Activated T-helper 1 cell treated with anti-CD3 and anti-CD28 coated beads, Interleukin-12 subunit alpha, Interleukin-12 subunit beta, Interleukin-2, Interleukin-4 antibody, amounts not matched to agents 30 ng/mL and 10 ng/mL and 1 ng/mL, durations not matched to agents 14 hours and 24 hours and 36 hours (primary cell): ENCODE measurements around the gene UST. TPM values are rescaled to one million over a fixed set of nuclear protein-coding genes. Genes with fewer than 3 reads are reported as not detected.

ENCODE experiments used
- DNase-seq: peaks from one replicate; pipeline ENCODE4 v3.0.0; 2021; ENCODE audit warnings: low spot score
- H3K27ac Mint-ChIP-seq: one replicate; pipeline ENCODE4 v1.8.0; 2021; ENCODE audit warnings: mild to moderate bottlenecking, mixed read lengths
- H3K27me3 Mint-ChIP-seq: one replicate; pipeline ENCODE4 v1.8.0; 2022; ENCODE audit warnings: mild to moderate bottlenecking, moderate library complexity, mixed read lengths; ENCODE audit not compliant: insufficient read depth
- H3K36me3 Mint-ChIP-seq: one replicate; pipeline ENCODE4 v1.8.0; 2021; ENCODE audit warnings: low read depth, mixed read lengths
- H3K4me1 Mint-ChIP-seq: one replicate; pipeline ENCODE4 v1.8.0; 2021; ENCODE audit warnings: low read depth, mixed read lengths
- H3K4me3 Mint-ChIP-seq: one replicate; pipeline ENCODE4 v1.8.0; 2021; ENCODE audit warnings: mild to moderate bottlenecking, moderate library complexity, mixed read lengths
- H3K9me3 Mint-ChIP-seq: one replicate; pipeline ENCODE4 v1.8.0; 2021; ENCODE audit warnings: mixed read lengths
- intact Hi-C: fragments of 100-400 bp; cut with micrococcal nuclease; formaldehyde crosslinking; loops from one replicate; pipeline ENCODE4 v1.15.1; 2024
- total RNA-seq: library from RNA; stranded (reverse); gene quantifications from 2 replicates; pipeline ENCODE4 v1.2.3, GENCODE V29; 2022

UST gene
- total RNA-seq, 1 donor from 2014 or later = 0.49 TPM

DNA sequence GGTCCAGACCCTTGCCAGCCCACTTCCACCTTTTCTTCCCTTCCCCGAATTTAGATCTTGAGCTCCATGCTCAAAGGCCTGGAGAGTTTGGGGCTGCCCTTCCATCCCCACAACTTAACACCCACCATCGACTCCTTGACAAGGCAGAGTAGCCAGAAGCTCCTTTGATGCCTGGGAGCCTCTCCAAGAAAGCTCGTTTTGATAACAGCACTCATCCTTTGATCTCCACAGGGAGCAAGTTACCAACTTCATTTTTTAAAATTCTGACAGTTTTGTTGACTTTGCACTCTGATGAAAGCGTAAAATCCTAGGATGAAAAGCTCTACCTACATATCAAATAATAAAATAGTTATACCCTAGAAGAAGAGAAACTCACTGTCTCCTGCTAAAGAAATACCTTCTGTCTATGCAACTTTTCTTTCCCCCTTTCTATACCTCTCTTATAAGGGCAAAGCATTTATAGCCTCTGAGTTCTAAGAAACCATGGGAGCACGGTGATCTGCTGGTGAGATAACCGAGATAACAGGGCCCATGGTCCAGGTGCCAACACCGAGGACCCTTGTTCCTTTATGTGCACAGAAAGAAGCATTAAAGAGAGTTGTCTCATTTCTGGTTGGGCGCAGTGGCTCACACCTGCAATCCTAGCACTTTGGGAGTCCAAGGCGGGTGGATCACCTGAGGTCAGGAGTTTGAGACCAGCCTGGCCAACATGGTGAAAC is 134.9 kb downstream of the UST start:
- H3K4me3 Mint-ChIP-seq = no peak overlapping the region
- peaks cover 3% of the 10 kb centered on the region for H3K27me3 Mint-ChIP-seq
- H3K9me3 Mint-ChIP-seq = no peaks in the 10 kb centered on the region
- intact Hi-C loops = no loop called here
- H3K27ac Mint-ChIP-seq = no peak overlapping the region
- DNase-seq = no peak
- no peaks in the 10 kb centered on the region for H3K4me1 Mint-ChIP-seq
- no peaks in the 10 kb centered on the region for H3K36me3 Mint-ChIP-seq

DNA sequence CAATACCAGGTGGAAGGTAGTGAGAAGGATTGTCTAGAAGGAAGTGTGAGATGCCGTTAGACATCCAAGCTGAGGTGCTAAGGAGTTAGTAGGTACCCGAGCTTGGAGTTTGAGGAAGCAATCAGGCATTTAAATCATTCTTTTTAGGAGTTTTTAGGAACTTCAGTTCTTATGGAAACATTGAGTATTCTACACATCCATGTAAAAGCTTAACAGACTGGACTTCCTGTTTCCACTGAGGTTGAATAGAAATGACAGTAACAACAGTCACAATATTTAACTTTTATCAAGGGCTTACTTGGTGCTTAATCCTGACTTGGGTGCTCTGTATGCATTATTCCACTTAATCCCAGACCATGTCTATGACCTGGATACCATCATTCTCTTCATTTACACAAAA is 136.4 kb downstream of the UST start:
- intact Hi-C loops = no loop called here
- H3K27me3 Mint-ChIP-seq = peaks cover 3% of the 10 kb centered on the region
- H3K27ac Mint-ChIP-seq = no peak overlapping the region
- no peaks in the 10 kb centered on the region for H3K9me3 Mint-ChIP-seq
- no peaks in the 10 kb centered on the region for H3K4me1 Mint-ChIP-seq
- no peak overlapping the region for H3K4me3 Mint-ChIP-seq
- DNase-seq = no peak
- H3K36me3 Mint-ChIP-seq = no peaks in the 10 kb centered on the region

DNA sequence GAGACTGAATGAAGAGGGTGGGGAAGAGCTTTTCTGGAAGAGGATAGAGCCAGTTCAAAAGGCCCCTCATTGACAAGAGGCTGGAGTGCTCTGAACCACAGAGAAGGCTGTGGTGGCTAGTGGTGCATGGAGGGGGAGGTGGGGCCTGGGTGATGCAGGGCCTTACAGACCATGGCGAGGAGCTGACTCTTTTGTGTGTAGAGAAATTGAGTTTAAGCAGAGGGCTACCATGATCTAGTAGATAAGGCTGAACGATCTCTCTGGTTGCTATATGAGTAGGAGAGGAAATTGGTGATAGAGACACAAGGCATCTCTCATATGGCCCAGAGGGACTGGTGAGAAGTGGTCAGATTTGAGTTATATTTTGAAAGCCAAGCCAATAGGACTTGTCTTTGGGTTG is 137.6 kb downstream of the UST start:
- Mint-ChIP-seq H3K36me3 (no peaks in the 10 kb centered on the region), H3K27ac (no peak overlapping the region), H3K4me1 (no peaks in the 10 kb centered on the region), H3K27me3 (peaks cover 3% of the 10 kb centered on the region), H3K9me3 (no peaks in the 10 kb centered on the region), H3K4me3 (no peak overlapping the region)
- DNase-seq = no peak
- intact Hi-C loops = no loop called here

DNA sequence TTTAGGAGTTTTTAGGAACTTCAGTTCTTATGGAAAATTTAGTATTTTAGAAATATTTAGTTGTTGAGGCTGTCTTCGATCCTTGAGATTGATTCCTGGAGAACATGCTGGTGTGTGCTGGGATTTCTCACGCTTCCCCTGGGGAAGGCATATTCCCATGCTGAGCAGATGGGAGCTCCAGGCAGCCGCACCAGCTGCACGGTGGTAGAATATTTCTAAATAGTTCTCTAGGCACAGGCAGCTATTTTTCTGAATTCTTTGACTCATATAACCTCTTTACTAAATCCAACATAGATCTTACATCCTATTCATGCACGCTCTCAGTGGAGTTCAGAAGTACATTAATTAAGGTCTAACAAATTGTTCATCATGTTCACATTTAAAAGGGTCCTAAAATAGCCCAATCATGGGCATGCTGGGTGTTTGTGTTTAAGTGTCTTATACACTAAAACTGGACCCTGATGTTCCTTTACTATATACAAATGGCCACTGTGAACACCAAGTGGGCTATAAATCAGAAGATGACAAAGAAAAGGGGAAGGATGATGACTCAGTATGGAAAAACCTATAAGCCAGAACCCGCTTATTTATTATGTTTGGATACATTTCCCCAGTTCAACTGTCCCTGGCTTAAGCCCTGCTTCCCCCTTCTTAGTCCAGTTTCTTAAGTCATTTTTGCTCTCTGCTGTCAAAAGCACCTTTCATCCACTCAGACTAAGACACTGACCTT is 138.5 kb downstream of the UST start:
- no peaks in the 10 kb centered on the region for H3K36me3 Mint-ChIP-seq
- H3K4me3 Mint-ChIP-seq = no peak overlapping the region
- H3K27ac Mint-ChIP-seq = no peak overlapping the region
- no peak for DNase-seq
- intact Hi-C loops = no loop called here
- no peaks in the 10 kb centered on the region for H3K4me1 Mint-ChIP-seq
- H3K9me3 Mint-ChIP-seq = no peaks in the 10 kb centered on the region
- H3K27me3 Mint-ChIP-seq = peaks cover 3% of the 10 kb centered on the region

DNA sequence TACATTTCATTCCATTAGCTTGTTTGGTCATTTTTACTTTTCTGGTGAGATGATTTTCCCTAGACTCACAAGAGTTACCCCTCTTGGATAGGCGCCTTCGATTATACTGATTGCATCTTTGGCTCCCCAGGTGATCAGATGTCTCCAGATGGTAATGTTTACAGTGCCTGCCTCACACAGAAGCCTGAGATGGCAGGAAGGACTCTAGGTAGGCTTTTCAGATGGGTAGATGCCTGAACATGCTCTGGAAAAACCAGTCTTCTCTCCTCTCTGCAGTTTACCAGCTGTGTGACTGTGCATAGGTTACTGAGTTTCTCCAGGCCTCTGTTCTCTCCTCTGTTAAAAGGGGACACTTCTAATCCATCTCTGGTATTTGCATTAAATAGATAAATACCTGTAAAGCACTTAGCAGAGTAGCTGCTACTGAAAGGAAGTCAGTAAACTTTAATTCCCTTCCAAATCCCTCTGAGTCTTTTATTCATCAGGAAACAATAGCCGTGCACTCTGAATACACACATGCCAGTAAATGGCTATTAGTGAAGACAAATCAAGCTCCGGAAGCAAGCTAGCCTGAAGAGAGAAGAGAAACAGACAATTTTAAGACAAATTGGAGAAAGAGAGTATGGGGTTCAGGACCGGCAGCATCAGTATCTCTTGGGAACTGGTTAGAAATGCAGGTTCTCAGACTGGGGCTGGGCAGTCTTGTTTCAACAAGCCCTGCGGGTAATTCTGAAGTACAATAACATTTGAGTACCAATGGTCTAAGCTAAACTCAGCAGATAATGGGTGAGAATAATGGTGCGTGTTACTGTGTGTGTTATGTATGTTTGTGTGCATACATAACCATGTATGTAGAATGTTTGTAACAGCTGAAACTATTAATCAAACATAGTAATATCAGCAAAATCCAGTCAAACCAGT is 139.4 kb downstream of the UST start:
- intact Hi-C loops = no loop called here
- H3K4me3 Mint-ChIP-seq = no peak overlapping the region
- no peak for DNase-seq
- H3K27me3 Mint-ChIP-seq = peaks cover 3% of the 10 kb centered on the region
- H3K9me3 Mint-ChIP-seq = no peaks in the 10 kb centered on the region
- no peak overlapping the region for H3K27ac Mint-ChIP-seq
- no peaks in the 10 kb centered on the region for H3K4me1 Mint-ChIP-seq
- H3K36me3 Mint-ChIP-seq = no peaks in the 10 kb centered on the region

DNA sequence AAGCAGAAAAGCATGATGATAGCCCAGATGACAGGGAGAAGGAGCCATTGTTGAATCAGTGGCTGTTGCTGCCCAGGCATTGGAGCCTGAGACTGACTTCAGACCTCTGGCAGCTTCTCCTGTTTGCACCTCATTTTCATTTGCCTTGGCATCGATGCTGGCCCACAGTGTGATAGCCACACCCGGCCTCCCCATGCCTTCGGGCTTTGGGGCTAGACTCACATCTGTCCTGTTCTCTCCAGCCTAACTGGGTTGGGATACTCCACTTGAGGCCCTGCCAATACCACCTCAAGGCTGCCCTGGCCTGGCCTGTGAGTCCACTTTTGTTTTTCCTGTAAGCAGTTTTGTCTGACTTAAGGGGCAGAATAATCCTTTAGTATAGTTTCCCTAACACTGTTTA is 140.4 kb downstream of the UST start:
- H3K27ac Mint-ChIP-seq = no peak overlapping the region
- no peak overlapping the region for H3K4me3 Mint-ChIP-seq
- no peaks in the 10 kb centered on the region for H3K9me3 Mint-ChIP-seq
- H3K4me1 Mint-ChIP-seq = no peaks in the 10 kb centered on the region
- DNase-seq = no peak
- no peaks in the 10 kb centered on the region for H3K36me3 Mint-ChIP-seq
- intact Hi-C loops = no loop called here
- H3K27me3 Mint-ChIP-seq = no peaks in the 10 kb centered on the region

DNA sequence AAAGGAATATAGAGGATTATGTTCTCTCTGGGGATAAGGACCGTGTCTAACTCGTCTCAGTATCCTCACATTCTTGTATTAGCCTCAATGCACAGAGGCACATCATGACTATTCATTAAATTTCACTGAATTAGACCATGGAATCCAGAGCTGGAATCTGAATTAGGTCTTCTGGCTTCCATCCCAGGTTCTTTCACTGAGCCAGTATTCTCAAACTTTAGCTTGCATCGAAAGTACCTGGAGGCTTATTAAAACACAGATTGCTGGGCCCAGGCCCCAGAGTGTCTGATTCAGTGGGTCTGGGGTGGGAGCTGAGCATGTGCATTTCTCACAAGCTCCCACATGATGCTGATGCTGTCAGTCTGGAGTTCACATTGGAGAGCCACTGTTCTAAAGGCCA is 142.0 kb downstream of the UST start:
- Mint-ChIP-seq H3K4me1 (no peaks in the 10 kb centered on the region), H3K36me3 (no peaks in the 10 kb centered on the region), H3K9me3 (no peaks in the 10 kb centered on the region), H3K27ac (no peak overlapping the region), H3K4me3 (no peak overlapping the region), H3K27me3 (no peaks in the 10 kb centered on the region)
- DNase-seq = no peak
- intact Hi-C loops = no loop called here

DNA sequence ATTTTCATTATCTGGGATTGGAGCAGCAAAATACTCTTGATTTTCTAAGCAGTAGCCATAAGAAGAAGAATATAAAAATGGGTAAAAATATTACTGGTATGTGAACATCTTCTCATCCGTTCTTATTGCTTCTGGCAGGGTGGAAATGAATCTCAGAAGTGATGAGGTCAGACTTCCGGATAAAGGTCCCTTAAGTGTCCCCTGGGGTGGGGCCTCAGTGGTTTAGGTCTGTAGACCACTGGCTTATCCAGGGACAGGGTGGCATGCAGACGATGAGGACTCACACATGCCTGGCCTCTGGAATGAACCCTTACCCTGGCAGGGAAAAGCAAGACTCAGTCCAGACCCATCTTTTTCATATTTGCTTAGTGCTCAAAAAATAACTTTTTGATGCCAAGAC is 143.3 kb downstream of the UST start:
- no peaks in the 10 kb centered on the region for H3K36me3 Mint-ChIP-seq
- H3K27me3 Mint-ChIP-seq = peaks cover 3% of the 10 kb centered on the region
- DNase-seq = no peak
- H3K4me1 Mint-ChIP-seq = no peaks in the 10 kb centered on the region
- no peak overlapping the region for H3K4me3 Mint-ChIP-seq
- no peak overlapping the region for H3K27ac Mint-ChIP-seq
- intact Hi-C loops = no loop called here
- no peaks in the 10 kb centered on the region for H3K9me3 Mint-ChIP-seq

DNA sequence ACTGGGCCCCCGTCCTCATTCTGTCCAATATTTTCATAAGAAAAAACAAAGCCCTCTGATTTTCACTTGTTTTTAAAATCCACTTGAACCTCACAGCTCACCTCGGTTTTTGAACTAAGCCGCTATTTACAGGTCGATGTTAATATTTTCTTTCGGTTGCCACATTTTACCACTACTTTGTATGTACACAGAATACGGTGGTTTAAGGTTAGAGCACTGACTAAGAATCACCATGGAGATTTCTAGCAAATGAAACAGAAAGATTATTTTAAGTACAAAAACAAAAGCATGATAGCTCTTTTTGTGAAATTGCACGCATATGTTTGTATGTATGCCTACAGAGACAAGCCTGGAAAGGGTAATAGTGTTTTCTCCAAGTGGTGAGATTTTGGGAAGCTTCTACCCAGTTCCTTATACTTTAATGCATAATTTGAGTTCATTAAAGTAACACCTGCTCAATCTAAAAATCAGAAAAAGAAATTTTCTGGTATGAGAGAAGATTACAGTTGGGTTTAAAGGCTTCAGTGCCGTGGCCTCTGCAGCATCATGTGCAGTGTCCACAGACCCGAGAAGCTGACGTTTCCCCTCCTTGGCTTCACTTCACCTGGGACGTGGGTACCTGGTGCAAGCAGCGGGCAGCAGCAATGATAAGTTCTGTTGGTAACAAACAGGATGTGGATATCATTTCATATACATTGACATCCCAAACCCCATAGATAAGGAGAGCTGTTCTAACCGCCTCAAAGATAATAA is 144.0 kb downstream of the UST start:
- intact Hi-C loops = no loop called here
- Mint-ChIP-seq H3K27me3 (peaks cover 3% of the 10 kb centered on the region), H3K36me3 (no peaks in the 10 kb centered on the region), H3K4me3 (no peak overlapping the region), H3K27ac (no peak overlapping the region), H3K9me3 (no peaks in the 10 kb centered on the region), H3K4me1 (no peaks in the 10 kb centered on the region)
- DNase-seq = no peak

DNA sequence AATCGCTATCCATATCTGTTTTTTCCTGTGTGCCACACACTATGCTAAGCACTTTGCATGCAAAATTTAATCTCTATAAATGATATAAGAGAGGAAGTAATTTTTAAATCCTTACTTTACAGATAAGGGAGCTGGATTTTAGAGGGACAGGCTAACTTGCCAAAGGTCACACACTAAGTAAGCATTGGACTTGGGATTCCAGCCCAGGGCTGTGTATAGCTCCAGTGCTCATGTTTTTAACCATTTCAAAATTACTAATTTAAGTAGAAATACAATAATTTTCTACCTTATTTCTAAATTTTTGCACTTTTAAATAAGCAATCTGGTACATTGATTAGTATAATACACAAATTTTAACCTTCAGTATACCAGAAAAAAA is 144.6 kb downstream of the UST start:
- Mint-ChIP-seq H3K27me3 (peaks cover 3% of the 10 kb centered on the region), H3K27ac (no peak overlapping the region), H3K4me3 (no peak overlapping the region), H3K9me3 (no peaks in the 10 kb centered on the region), H3K36me3 (no peaks in the 10 kb centered on the region), H3K4me1 (no peaks in the 10 kb centered on the region)
- intact Hi-C loops = no loop called here
- DNase-seq = no peak

DNA sequence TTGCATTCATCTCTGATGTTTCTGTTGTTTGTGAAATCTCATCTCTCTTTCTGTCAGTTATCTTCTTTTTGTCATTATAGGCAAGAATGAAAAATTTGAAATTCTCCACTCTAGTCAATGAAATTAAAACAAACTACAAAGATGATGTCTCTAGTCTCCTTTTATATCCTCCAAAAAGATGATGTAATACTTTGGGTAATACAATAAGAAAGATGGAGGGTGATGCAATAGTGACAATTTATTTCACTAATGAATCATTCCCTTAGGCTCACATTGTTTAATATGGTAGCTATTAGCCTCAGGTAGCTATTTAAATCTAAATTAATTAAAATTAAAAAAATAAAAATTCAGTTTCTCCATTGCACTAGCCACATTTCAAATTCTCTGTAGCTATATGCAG is 145.4 kb downstream of the UST start:
- Mint-ChIP-seq H3K36me3 (no peaks in the 10 kb centered on the region), H3K27ac (no peak overlapping the region), H3K4me1 (no peaks in the 10 kb centered on the region), H3K27me3 (peaks cover 3% of the 10 kb centered on the region), H3K4me3 (no peak overlapping the region), H3K9me3 (no peaks in the 10 kb centered on the region)
- intact Hi-C loops = no loop called here
- DNase-seq = no peak

DNA sequence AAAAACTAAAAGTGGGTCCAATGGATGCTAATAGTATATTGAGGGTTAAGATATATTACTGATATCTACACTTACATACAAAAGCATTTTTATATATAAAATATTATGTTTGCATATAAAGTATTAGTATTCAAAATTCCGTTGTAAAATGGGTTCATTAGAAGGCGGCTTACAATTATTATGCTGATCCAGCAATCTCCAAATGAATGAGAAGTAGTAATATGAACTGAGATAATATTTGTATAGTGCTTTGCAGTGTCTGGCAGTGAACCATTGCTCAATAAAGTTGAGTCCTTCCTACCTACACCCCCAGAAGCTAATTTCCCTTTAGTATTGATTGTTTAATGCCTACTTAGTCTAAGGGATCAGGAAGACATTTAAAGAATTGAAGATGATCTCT is 146.2 kb downstream of the UST start:
- Mint-ChIP-seq H3K4me3 (no peak overlapping the region), H3K36me3 (no peaks in the 10 kb centered on the region), H3K27ac (no peak overlapping the region), H3K9me3 (no peaks in the 10 kb centered on the region), H3K27me3 (peaks cover 3% of the 10 kb centered on the region), H3K4me1 (no peaks in the 10 kb centered on the region)
- no peak for DNase-seq
- intact Hi-C loops = no loop called here
